HG03060 (cell line): ENCODE data around the gene SPAG17.

Experiments used
- ATAC-seq: cut with Tn5 transposase; IDR thresholded peaks from one replicate; pipeline ENCODE4 v1.9.1; 2021; ENCODE audit warnings: low read depth, moderate number of reproducible peaks; ENCODE audit not compliant: unreplicated experiment

SPAG17 gene

DNA sequence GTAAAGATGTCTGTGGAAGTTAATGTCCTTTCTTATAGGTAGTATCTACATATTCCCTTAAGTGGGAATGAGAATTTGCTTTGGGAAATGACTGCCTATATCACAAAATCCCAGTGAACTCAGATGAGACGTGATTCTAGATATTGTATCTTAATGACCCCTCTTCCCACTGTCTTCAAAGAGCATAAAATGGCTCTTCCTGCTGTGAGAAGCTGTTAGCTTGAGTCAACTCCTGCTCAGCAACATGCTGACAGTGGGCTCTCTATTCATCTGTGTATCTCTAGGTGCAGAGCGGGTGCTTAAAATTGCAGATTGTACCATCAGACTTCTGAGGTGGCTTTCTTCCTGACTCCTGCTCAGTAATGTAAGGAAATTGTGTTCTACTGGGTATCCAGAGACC, 100.6 kb downstream of the SPAG17 start:
- ATAC-seq: no peak

GRCh38 chr1:118082984-118083383, 102.0 kb downstream of the SPAG17 start:
- ATAC-seq: no peak

GRCh38 chr1:118081387-118081786, 103.6 kb downstream of the SPAG17 start:
- ATAC-seq: peak; percentile 69

- no peak for ATAC-seq
Observed at GRCh38 chr1:118077331-118078045, 107.5 kb downstream of the SPAG17 start.

- ATAC-seq: no peak
Observed at GRCh38 chr1:118075116-118075515, 109.9 kb downstream of the SPAG17 start.

- ATAC-seq: no peak
Observed at GRCh38 chr1:118073648-118074435, 111.2 kb downstream of the SPAG17 start.

DNA sequence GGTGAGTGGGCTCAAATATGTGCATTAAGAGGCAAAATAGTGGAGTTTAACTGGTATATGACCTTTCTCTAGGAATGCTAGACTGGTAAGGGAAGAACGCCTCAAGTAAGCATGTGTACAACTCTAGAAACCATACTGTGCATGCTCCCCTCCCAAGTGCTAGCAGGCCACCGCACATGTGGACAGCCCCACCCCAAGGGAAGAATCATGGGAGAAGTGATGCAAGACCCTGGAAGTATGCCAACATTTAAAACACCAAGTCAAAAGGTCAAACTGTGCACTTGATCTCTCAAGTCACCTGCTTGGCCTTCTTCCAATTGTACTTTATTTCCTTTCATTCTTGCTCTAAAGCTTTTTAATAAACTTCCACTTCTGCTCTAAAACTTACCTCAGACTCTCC, 135.0 kb downstream of the SPAG17 start:
- no peak for ATAC-seq

- ATAC-seq: no peak
Observed at GRCh38 chr1:118047650-118048224, 137.3 kb downstream of the SPAG17 start.

- no peak for ATAC-seq
Observed at GRCh38 chr1:118047006-118047649, 137.9 kb downstream of the SPAG17 start.

- ATAC-seq: no peak
Observed at GRCh38 chr1:118043624-118044023, 141.4 kb downstream of the SPAG17 start.

DNA sequence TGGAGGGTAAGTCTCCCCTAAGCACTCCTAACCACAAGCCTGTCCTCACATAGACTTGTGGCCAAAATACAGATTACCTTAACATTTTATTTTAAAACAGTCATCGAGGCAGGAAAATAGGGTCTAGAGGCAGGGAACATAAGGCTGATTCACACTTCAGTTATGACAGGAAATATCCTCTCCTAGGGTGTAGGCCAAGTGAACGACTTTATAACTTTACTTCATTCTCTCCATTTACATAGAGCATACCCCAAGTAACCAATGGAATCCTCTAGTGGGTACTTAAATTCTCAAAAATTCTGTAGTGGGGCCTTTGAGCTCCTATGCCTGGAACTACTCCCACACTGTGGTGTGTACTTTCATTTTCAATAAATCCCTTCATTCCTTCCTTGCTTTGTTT, 142.5 kb downstream of the SPAG17 start:
- ATAC-seq: no peak

DNA sequence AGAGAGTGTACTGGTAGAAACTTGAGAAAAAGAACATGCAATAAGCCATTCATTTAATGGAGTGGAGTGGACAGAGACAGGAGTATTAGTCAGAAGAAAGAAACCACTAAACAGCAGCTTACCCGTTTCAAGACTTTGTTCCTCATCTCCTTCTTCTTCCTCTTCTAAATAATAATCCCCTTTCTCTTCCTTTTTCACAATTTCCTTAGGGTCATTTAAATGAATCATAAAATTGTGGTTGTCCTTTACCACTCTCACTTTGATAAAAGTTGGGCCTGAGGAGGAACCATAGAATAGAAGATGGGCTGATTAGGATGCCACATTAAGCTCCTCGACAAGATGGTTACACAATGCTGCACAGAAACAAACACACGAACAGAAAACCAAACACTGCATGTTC, 145.9 kb downstream of the SPAG17 start:
- ATAC-seq: no peak

- ATAC-seq: no peak
Observed at GRCh38 chr1:118032883-118033282, 152.1 kb downstream of the SPAG17 start.

- no peak for ATAC-seq
Observed at GRCh38 chr1:118028267-118028666, 156.8 kb downstream of the SPAG17 start.

DNA sequence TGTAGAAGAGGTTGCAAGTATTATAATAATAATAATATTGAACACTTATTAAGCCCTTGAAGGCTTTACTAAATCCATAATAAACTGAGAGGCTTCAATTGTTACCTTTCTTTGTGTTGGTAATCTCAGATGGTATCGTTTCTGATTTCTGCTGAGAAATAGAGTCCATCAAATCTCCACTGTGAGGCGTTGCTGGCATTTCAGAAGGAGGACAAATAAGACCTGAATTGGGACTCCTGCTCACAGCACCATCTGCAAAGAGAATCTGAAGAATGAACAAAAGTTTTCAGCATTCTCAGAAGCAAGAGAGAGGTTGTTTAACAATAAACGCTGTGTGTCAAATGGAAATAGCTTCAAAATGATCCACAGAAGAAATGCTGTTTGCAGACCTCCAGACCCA, 161.8 kb downstream of the SPAG17 start:
- no peak for ATAC-seq

- ATAC-seq: no peak
Observed at GRCh38 chr1:118021668-118022067, 163.4 kb downstream of the SPAG17 start.

- ATAC-seq: no peak
Observed at GRCh38 chr1:118018060-118018459, 167.0 kb downstream of the SPAG17 start.

DNA sequence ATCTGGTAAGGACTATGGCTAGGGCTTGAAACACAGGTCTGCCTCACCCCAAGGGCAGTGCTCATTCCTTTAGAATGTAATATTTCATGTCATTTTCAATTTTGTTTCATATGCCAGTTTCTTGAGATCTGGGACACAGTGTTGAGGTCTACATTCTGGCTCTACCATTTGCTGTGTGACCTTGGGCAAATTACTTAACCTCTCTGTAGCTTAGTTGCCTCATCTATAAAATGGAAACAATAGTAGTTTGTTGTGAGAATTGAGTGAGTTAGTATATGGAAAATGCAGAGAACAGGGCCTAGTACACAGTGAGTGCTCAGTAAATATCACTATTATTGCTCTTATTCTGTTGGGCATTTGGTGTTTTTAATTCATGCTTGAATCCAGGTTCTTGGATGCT, 171.1 kb downstream of the SPAG17 start:
- ATAC-seq: no peak

GRCh38 chr1:118013336-118013735, 171.7 kb downstream of the SPAG17 start:
- ATAC-seq: no peak

- ATAC-seq: no peak
Observed at GRCh38 chr1:118012515-118013124, 172.4 kb downstream of the SPAG17 start.

DNA sequence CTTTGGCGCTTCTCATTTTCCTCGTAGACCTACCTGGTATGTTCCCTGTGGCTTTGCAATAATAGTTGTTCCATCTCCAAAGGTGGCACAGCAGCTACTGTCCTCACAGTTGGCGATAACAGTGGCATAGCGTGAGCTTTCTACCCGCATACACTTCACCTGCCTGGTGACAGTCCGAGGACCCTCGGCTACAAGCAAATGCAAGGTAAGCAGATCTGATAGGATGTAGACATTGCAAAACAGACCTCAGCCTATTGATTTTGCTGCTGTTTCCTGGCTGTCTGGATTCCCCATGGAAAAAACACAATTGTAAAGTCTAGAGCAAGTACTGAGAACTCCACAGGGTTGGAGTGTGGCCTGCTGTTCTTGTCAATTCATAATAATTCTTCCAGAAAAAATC, 177.0 kb downstream of the SPAG17 start:
- no peak for ATAC-seq
